GM12878 (cell line): ENCODE results near the gene NRXN3. TPM values are rescaled to one million over a fixed set of nuclear protein-coding genes. Genes with fewer than 3 reads are reported as not detected.

ENCODE experiments used
- ATAC-seq: fragments of 200-7000 bp; cut with Tn5 transposase; 3 replicates; pipeline ENCODE4 v1.9.1; 2020; ENCODE audit warnings: mild to moderate bottlenecking, moderate library complexity
- BruUV-seq: library from RNA; stranded (reverse); fragments of 400-500 nt; replicated peaks from 2 replicates; lab custom pipeline; 2021; lab: Mats Ljungman, UMichigan
- CTCF ChIA-PET: fragments of 300-600 bp; sonication (Branson Sonifier 250); formaldehyde crosslinking; extraction: SDS; loops from one replicate; lab custom pipeline; 2021; ENCODE audit warnings: inconsistent platforms; lab: Yijun Ruan, JAX
- POLR2A ChIA-PET: fragments of 350-600 bp; formaldehyde crosslinking; extraction: SDS; loops from one replicate; lab custom pipeline; 2021; ENCODE audit warnings: inconsistent platforms; lab: Charles Lee
- RAD21 ChIA-PET: fragments of 300-600 bp; sonication (Branson Sonifier 250); formaldehyde crosslinking; loops from one replicate; lab custom pipeline; 2023; ENCODE audit warnings: antibody characterized with exemption; ENCODE audit not compliant: unreplicated experiment; lab: Charles Lee
- SMC1A ChIA-PET: fragments of 300-600 bp; sonication (Branson Sonifier 250); formaldehyde crosslinking; loops from one replicate; lab custom pipeline; 2023; ENCODE audit not compliant: unreplicated experiment, uncharacterized antibody; lab: Charles Lee
- DNase-seq: peaks from one replicate; pipeline ENCODE4 v3.0.0-alpha.2; 2011; ENCODE audit warnings: low read depth, low spot score
- FAIRE-seq: peaks from 3 replicates; lab custom pipeline; 2011; peaks lifted over from hg19 to GRCh38; lab: Jason Lieb, UNC
- H2AFZ ChIP-seq: 2 replicates; pipeline ENCODE4 v1.6.0; 2011; ENCODE audit warnings: low read depth, low read length, control low read depth; ENCODE audit not compliant: control insufficient read depth
- H3K27ac ChIP-seq: 2 replicates; pipeline ENCODE4 v1.5.1; 2011; ENCODE audit warnings: control low read depth; ENCODE audit not compliant: control insufficient read depth, insufficient read depth
- H3K27me3 ChIP-seq, 2 experiments: replicated peaks in 1 of 2; 2 replicates each; pipeline versions ENCODE4 v1.6.0 to v1.6.1; 2011; ENCODE audit warnings: low read length in 1 of 2; ENCODE audit not compliant: control insufficient read depth in 2 of 2, insufficient read depth in 2 of 2
- H3K36me3 ChIP-seq, 2 experiments: 2 replicates each; pipeline ENCODE4 v1.5.1; 2011; ENCODE audit warnings: low read length in 1 of 2; ENCODE audit not compliant: control insufficient read depth in 2 of 2, insufficient read depth in 2 of 2
- H3K4me1 ChIP-seq: 2 replicates; pipeline ENCODE4 v1.6.1; 2011; ENCODE audit warnings: mild to moderate bottlenecking, low read length, moderate library complexity, mixed read lengths; ENCODE audit not compliant: control insufficient read depth, insufficient read depth
- H3K4me2 ChIP-seq: 2 replicates; pipeline ENCODE4 v1.6.0; 2011; ENCODE audit warnings: control low read depth; ENCODE audit not compliant: control insufficient read depth, insufficient read depth
- H3K4me3 ChIP-seq: fragments of 200-600 bp; sonication (generic); 2 replicates; pipeline ENCODE4 v1.5.1; 2016
- H3K79me2 ChIP-seq: 2 replicates; pipeline ENCODE4 v1.6.0; 2011; ENCODE audit warnings: low read length; ENCODE audit not compliant: control insufficient read depth, insufficient read depth
- H3K9ac ChIP-seq: 2 replicates; pipeline ENCODE4 v1.8.0; 2011; ENCODE audit warnings: low read length, control low read depth, mixed read lengths; ENCODE audit not compliant: control insufficient read depth, insufficient read depth
- H3K9me3 ChIP-seq: replicated peaks from 3 replicates; pipeline ENCODE4 v1.5.1; 2011; ENCODE audit warnings: mild to moderate bottlenecking, low read length; ENCODE audit not compliant: control insufficient read depth, insufficient read depth
- H4K20me1 ChIP-seq: 2 replicates; pipeline ENCODE4 v1.6.0; 2011; ENCODE audit not compliant: control insufficient read depth, insufficient read depth
- ATF7 ChIP-seq: fragments of 450-650 bp; IDR thresholded peaks from 2 replicates; pipeline ENCODE4 v1.6.1; 2016; ENCODE audit warnings: low read depth, mild to moderate bottlenecking
- EGR1 ChIP-seq, 2 experiments: IDR thresholded peaks; 1 replicate in 1 of 2; 2 replicates in 1 of 2; pipeline ENCODE4 v1.6.1; 2011 to 2012; ENCODE audit warnings: low read depth in 2 of 2, low read length in 2 of 2, borderline replicate concordance in 1 of 2, mild to moderate bottlenecking in 1 of 2, moderate library complexity in 1 of 2
- EP300 ChIP-seq, 2 experiments: fragments of 150-350 bp in 1 of 2; IDR thresholded peaks; 2 replicates each; pipeline ENCODE4 v1.6.1; 2011 to 2012; ENCODE audit warnings: low read depth in 2 of 2, low read length in 2 of 2, borderline replicate concordance in 1 of 2, improper control_type of control experiment in 1 of 2, inconsistent platforms in 1 of 2; ENCODE audit not compliant: control insufficient read depth in 1 of 2
- GABPA ChIP-seq: IDR thresholded peaks from 2 replicates; pipeline ENCODE4 v1.6.1; 2014; ENCODE audit warnings: antibody characterized with exemption, low read depth, mild to moderate bottlenecking, inconsistent platforms
- LARP7 ChIP-seq: fragments of 450-650 bp; IDR thresholded peaks from 2 replicates; pipeline ENCODE4 v1.6.1; 2017; ENCODE audit warnings: mild to moderate bottlenecking
- NFYB ChIP-seq: IDR thresholded peaks from 2 replicates; pipeline ENCODE4 v1.6.1; 2011; ENCODE audit warnings: low read depth, mild to moderate bottlenecking, low read length, improper control_type of control experiment, moderate library complexity; ENCODE audit not compliant: insufficient read depth
- PAX5 ChIP-seq: IDR thresholded peaks from 2 replicates; pipeline ENCODE4 v1.6.1; 2011; ENCODE audit warnings: low read depth, low read length, borderline replicate concordance
- RB1 ChIP-seq: fragments of 450-650 bp; formaldehyde crosslinking; IDR thresholded peaks from 2 replicates; pipeline ENCODE4 v1.6.1; 2017; ENCODE audit warnings: mild to moderate bottlenecking, borderline replicate concordance
- RBBP5 ChIP-seq: fragments of 200-600 bp; sonication (generic); conservative IDR thresholded peaks from 2 replicates; pipeline ENCODE4 v1.6.1; 2016
- RELA ChIP-seq: fragments of 450-650 bp; IDR thresholded peaks from 2 replicates; pipeline ENCODE4 v1.8.0; 2014; ENCODE audit warnings: borderline replicate concordance; ENCODE audit not compliant: partially characterized antibody
- SMAD1 ChIP-seq: fragments of 450-650 bp; IDR thresholded peaks from 2 replicates; pipeline ENCODE4 v1.6.1; 2018; ENCODE audit warnings: mild to moderate bottlenecking, low read depth; ENCODE audit not compliant: partially characterized antibody
- SREBF2 ChIP-seq: IDR thresholded peaks from 2 replicates; pipeline ENCODE4 v1.6.1; 2012; ENCODE audit warnings: mild to moderate bottlenecking, low read length
- STAT1 ChIP-seq: fragments of 450-650 bp; conservative IDR thresholded peaks from 2 replicates; pipeline ENCODE4 v1.6.1; 2014; ENCODE audit warnings: antibody characterized with exemption, mild to moderate bottlenecking
- WGBS: methylation state at CpG from one replicate; pipeline ENCODE4 v1.1.6; 2016; ENCODE audit warnings: low lambda C conversion rate; ENCODE audit not compliant: insufficient replicate concordance, insufficient coverage; ENCODE audit errors: missing lambda C conversion rate; 5-methylcytosine and 5-hydroxymethylcytosine counted together
- in situ Hi-C: fragments of 300-500 bp; cut with MboI; formaldehyde crosslinking; loops from 9 replicates; pipeline ENCODE4 v1.14.3; 2018; ENCODE audit warnings: mixed read lengths
- intact Hi-C: fragments of 100-400 bp; cut with micrococcal nuclease; formaldehyde crosslinking; loops from one replicate; pipeline ENCODE4 v1.14.2; 2022; ENCODE audit not compliant: unreplicated experiment
- polyA plus RNA-seq, 11 experiments: library from polyadenylated mRNA; depleted of rRNA in 4 of 11; unstranded in 6 of 11; stranded (reverse) in 5 of 11; fragments of >200 nt; fragmentation: Nextera tagmentation in 4 of 11; fragmentation: Illumina TruSeq in 1 of 11; extraction: Ambion mirVana in 4 of 11; extraction: Trizol in 1 of 11; gene quantifications; 1 replicate in 1 of 11; 2 replicates in 10 of 11; pipeline versions ENCODE4 v1.2.1 to v1.2.3, GENCODE V29; 2011 to 2016; ENCODE audit warnings: inconsistent platforms in 2 of 11, missing spikeins in 2 of 11, low read depth in 1 of 11
- total RNA-seq, 4 experiments: library from RNA; depleted of rRNA in 3 of 4; stranded (reverse); fragments of >200 nt in 3 of 4; fragmentation: Illumina TruSeq in 1 of 4; extraction: Trizol in 1 of 4; gene quantifications; 2 replicates each; pipeline versions ENCODE4 v1.2.1 to v1.2.3, GENCODE V29; 2013 to 2021
- TF ChIP-seq, protein P1 (sequence below): fragments of 450-650 bp; IDR thresholded peaks from 2 replicates; pipeline ENCODE4 v1.6.1; 2017; ENCODE audit warnings: mild to moderate bottlenecking, moderate library complexity
- TF ChIP-seq, protein P2 (sequence below): fragments of 450-650 bp; IDR thresholded peaks from 2 replicates; pipeline ENCODE4 v1.6.1; 2016; ENCODE audit warnings: mild to moderate bottlenecking

The NRXN3 gene
- total and polyA plus RNA-seq, 10 of the 15 experiments (the other 5 are each of a cell fraction or from before 2014, with no cell fraction given): 0.52 to 3.3 (median 1.4) TPM

DNA sequence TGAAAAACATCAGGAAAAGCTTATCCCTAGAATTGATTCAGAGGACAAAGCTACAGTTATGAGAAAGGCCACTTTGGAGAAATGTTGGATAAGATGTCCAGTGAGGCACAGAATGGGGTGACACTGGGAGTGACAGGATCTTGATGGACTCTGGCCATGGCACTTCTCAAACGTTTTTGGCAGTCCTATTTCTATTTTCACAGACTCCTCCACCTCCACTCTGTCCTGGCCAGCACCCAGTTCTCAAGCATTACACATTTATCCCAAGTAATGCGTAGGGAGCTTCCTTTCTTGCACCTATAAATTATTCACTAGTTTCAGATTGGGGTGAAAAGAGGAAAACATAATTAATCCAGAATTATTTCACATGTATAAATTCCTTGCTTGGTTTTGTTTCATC is 727.3 kb downstream of the NRXN3 start:
- no peak for FAIRE-seq
- ChIA-PET POLR2A (no interaction called here), SMC1A (no interaction called here), RAD21 (no interaction called here), CTCF (no interaction called here)
- no peak overlapping the region for H3K9ac ChIP-seq
- no peaks in the 10 kb centered on the region for H3K9me3 ChIP-seq
- no peak for ATAC-seq
- in situ Hi-C loops (no loop called here), intact Hi-C loops (no loop called here)
- 0% methylated on average over 2 of the region's 2 CpGs for WGBS
- H3K36me3 ChIP-seq: no peaks in the 10 kb centered on the region
- no peak overlapping the region for H2AFZ ChIP-seq
- H3K79me2 ChIP-seq: no peaks in the 10 kb centered on the region
- no peak for DNase-seq
- H3K27me3 ChIP-seq: no peaks in the 10 kb centered on the region
- TF ChIP-seq PAX5 (no peak), NFYB (no peak), GABPA (no peak), RB1 (no peak), SMAD1 (no peak), SREBF2 (no peak), RELA (no peak), STAT1 (no peak), EP300 (IDR thresholded peaks at IDR 0.05; ENCODE audit: borderline replicate concordance in 1 of 2, control insufficient read depth in 1 of 2, low read depth in 2 of 2, low read length in 2 of 2) (no peak), EGR1 (IDR thresholded peaks at IDR 0.05; ENCODE audit: borderline replicate concordance in 1 of 2, low read depth in 2 of 2, low read length in 2 of 2) (no peak), RBBP5 (no peak), LARP7 (no peak), ATF7 (no peak)
- TF ChIP-seq, protein P1, sequence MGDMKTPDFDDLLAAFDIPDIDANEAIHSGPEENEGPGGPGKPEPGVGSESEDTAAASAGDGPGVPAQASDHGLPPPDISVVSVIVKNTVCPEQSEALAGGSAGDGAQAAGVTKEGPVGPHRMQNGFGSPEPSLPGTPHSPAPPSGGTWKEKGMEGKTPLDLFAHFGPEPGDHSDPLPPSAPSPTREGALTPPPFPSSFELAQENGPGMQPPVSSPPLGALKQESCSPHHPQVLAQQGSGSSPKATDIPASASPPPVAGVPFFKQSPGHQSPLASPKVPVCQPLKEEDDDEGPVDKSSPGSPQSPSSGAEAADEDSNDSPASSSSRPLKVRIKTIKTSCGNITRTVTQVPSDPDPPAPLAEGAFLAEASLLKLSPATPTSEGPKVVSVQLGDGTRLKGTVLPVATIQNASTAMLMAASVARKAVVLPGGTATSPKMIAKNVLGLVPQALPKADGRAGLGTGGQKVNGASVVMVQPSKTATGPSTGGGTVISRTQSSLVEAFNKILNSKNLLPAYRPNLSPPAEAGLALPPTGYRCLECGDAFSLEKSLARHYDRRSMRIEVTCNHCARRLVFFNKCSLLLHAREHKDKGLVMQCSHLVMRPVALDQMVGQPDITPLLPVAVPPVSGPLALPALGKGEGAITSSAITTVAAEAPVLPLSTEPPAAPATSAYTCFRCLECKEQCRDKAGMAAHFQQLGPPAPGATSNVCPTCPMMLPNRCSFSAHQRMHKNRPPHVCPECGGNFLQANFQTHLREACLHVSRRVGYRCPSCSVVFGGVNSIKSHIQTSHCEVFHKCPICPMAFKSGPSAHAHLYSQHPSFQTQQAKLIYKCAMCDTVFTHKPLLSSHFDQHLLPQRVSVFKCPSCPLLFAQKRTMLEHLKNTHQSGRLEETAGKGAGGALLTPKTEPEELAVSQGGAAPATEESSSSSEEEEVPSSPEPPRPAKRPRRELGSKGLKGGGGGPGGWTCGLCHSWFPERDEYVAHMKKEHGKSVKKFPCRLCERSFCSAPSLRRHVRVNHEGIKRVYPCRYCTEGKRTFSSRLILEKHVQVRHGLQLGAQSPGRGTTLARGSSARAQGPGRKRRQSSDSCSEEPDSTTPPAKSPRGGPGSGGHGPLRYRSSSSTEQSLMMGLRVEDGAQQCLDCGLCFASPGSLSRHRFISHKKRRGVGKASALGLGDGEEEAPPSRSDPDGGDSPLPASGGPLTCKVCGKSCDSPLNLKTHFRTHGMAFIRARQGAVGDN: no peak
- TF ChIP-seq, protein P2, sequence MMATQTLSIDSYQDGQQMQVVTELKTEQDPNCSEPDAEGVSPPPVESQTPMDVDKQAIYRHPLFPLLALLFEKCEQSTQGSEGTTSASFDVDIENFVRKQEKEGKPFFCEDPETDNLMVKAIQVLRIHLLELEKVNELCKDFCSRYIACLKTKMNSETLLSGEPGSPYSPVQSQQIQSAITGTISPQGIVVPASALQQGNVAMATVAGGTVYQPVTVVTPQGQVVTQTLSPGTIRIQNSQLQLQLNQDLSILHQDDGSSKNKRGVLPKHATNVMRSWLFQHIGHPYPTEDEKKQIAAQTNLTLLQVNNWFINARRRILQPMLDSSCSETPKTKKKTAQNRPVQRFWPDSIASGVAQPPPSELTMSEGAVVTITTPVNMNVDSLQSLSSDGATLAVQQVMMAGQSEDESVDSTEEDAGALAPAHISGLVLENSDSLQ: no peak
- no peak overlapping the region for H3K27ac ChIP-seq
- H3K4me2 ChIP-seq: no peak overlapping the region
- no peaks in the 10 kb centered on the region for H4K20me1 ChIP-seq
- no peaks in the 10 kb centered on the region for H3K4me1 ChIP-seq
- H3K4me3 ChIP-seq: no peak overlapping the region
- no TSS peak for BruUV-seq
